Large intestine (tissue), 3 donors: ENCODE measurements around the gene H1-8. TPM values are rescaled to one million over a fixed set of nuclear protein-coding genes. Genes with fewer than 3 reads are reported as not detected.

ENCODE experiments used
- DNase-seq, 2 donors: peaks; one replicate each; pipeline versions ENCODE4 v3.0.0 to v3.0.0-alpha.2; 2013
- H3K27ac ChIP-seq: one replicate; pipeline ENCODE4 v1.5.1; 2013; ENCODE audit warnings: low read length
- H3K27me3 ChIP-seq: 2 replicates; pipeline ENCODE4 v1.6.1; 2013; ENCODE audit warnings: low read length; ENCODE audit not compliant: control insufficient read depth, insufficient read depth
- H3K36me3 ChIP-seq: 2 replicates; pipeline ENCODE4 v1.6.1; 2013; ENCODE audit warnings: low read length; ENCODE audit not compliant: control insufficient read depth, insufficient read depth
- H3K4me1 ChIP-seq: one replicate; pipeline ENCODE4 v1.6.1; 2013; ENCODE audit warnings: low read length; ENCODE audit not compliant: control insufficient read depth, insufficient read depth
- H3K4me3 ChIP-seq: one replicate; pipeline ENCODE4 v1.5.1; 2013; ENCODE audit warnings: low read length
- H3K9me3 ChIP-seq: one replicate; pipeline ENCODE4 v1.6.1; 2013; ENCODE audit warnings: mild to moderate bottlenecking, low read depth, low read length, moderate library complexity; ENCODE audit not compliant: control insufficient read depth
- WGBS: methylation state at CpG from one replicate; pipeline ENCODE4 v1.1.5; 2013; ENCODE audit warnings: low lambda C conversion rate; ENCODE audit not compliant: insufficient coverage; 5-methylcytosine and 5-hydroxymethylcytosine counted together
- polyA plus RNA-seq: library from polyadenylated mRNA; unstranded; fragments of 120-200 nt; gene quantifications from one replicate; pipeline ENCODE4 v1.2.1, GENCODE V29; 2013

Gene H1-8
- polyA plus RNA-seq, 1 donor: not detected

- WGBS: no CpG with 5 or more reads among the region's 19 CpGs
- no peak overlapping the region for H3K27ac ChIP-seq
- peak in 1 of 2 donors; percentile 31 for DNase-seq
- H3K9me3 ChIP-seq: no peaks in the 10 kb centered on the region
- H3K4me3 ChIP-seq: no peak overlapping the region
- no peaks in the 10 kb centered on the region for H3K36me3 ChIP-seq
- no peaks in the 10 kb centered on the region for H3K4me1 ChIP-seq
- H3K27me3 ChIP-seq: no peaks in the 10 kb centered on the region
These were observed 5.4 kb downstream of the H1-8 start for GRCh38 chr3:129548104-129548965.

- WGBS: no CpG with 5 or more reads among the region's 18 CpGs
- Histone ChIP-seq H3K4me1 (no peaks in the 10 kb centered on the region), H3K27me3 (no peaks in the 10 kb centered on the region), H3K9me3 (no peaks in the 10 kb centered on the region), H3K4me3 (no peak overlapping the region), H3K36me3 (no peaks in the 10 kb centered on the region), H3K27ac (no peak overlapping the region)
- no peak for DNase-seq
These were observed 6.2 kb downstream of the H1-8 start for GRCh38 chr3:129549006-129549800.

- no CpG with 5 or more reads among the region's 3 CpGs for WGBS
- no peak for DNase-seq
- no peak overlapping the region for H3K4me3 ChIP-seq
- H3K4me1 ChIP-seq: no peaks in the 10 kb centered on the region
- no peaks in the 10 kb centered on the region for H3K27me3 ChIP-seq
- no peaks in the 10 kb centered on the region for H3K9me3 ChIP-seq
- no peak overlapping the region for H3K27ac ChIP-seq
- no peaks in the 10 kb centered on the region for H3K36me3 ChIP-seq
These were observed 6.8 kb downstream of the H1-8 start for GRCh38 chr3:129549805-129550204.

- DNase-seq: no peak
- Histone ChIP-seq H3K4me3 (no peak overlapping the region), H3K36me3 (peaks cover 6% of the 10 kb centered on the region), H3K27ac (no peak overlapping the region), H3K27me3 (no peaks in the 10 kb centered on the region), H3K9me3 (no peaks in the 10 kb centered on the region), H3K4me1 (no peaks in the 10 kb centered on the region)
- no CpG with 5 or more reads among the region's 10 CpGs for WGBS
These were observed 9.5 kb downstream of the H1-8 start for GRCh38 chr3:129552287-129553050.

GRCh38 chr3:129553171-129553570 lies 10.2 kb downstream of the H1-8 start:
- peaks cover 6% of the 10 kb centered on the region for H3K36me3 ChIP-seq
- WGBS: no CpG with 5 or more reads among the region's 6 CpGs
- H3K4me3 ChIP-seq: no peak overlapping the region
- no peaks in the 10 kb centered on the region for H3K9me3 ChIP-seq
- DNase-seq: no peak
- H3K27ac ChIP-seq: no peak overlapping the region
- no peaks in the 10 kb centered on the region for H3K27me3 ChIP-seq
- H3K4me1 ChIP-seq: no peaks in the 10 kb centered on the region

DNA sequence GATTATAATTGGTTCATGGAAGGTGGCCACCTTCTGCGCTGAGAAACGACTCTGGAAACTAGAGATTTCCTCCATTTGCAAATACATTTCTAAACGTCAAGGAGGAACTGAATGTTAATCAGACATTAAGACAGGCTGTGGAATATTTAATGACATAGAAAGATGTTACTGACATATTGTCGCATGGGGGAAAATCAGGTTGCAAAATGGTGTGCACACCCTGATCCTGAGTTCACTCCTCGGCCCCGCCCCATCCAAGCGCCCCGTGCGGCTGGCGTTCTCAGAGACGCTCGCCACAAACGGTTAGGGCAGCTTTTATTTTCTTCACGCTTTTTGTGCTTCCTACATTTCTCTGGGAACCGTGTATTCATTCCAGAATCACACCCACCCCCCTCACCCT lies 10.7 kb downstream of the H1-8 start:
- Histone ChIP-seq H3K27ac (no peak overlapping the region), H3K4me3 (no peak overlapping the region), H3K4me1 (no peaks in the 10 kb centered on the region), H3K9me3 (no peaks in the 10 kb centered on the region), H3K27me3 (no peaks in the 10 kb centered on the region), H3K36me3 (peaks cover 8% of the 10 kb centered on the region)
- no peak for DNase-seq
- WGBS: no CpG with 5 or more reads among the region's 15 CpGs

DNA sequence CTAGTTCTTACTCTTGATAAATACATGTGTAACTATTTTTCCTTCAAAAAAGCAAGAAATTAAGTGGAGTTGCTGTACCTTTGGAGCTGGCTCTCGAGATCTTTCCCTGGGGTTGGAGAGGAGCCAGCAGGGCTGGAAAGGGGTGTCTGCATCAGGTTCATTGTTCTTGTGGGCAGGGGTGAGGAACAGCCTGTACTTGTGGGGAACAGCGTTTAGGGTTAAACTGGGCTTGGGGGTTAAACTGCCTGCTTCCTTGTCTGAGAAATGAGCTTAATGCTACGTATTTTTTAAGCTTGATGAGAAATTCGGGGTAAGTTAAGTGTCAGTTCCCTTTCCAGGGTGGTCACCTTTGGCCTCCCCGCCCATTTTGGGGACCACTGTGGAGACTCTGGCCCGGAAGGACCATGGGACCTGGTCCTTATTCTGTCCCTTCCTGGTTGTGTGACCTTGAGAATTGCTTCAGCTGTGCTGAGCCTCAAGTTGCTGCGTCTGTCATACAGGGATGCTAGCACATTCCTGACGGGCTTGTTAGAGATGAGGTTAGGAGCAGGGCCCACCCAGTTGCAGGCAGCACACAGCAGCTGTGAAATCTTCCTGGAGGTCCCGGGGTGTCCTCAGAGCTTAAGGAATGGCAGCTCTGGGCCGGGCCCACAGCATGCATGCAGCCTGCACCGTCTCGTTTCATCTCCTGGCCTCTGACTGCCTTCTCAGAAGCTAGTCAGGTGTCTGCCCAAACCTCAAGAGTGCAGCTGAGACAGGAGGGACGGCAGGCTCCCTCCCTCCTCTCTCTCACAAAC lies 11.6 kb downstream of the H1-8 start:
- no peaks in the 10 kb centered on the region for H3K9me3 ChIP-seq
- no peaks in the 10 kb centered on the region for H3K27me3 ChIP-seq
- no peak overlapping the region for H3K4me3 ChIP-seq
- H3K4me1 ChIP-seq: no peaks in the 10 kb centered on the region
- no peak overlapping the region for H3K27ac ChIP-seq
- no CpG with 5 or more reads among the region's 13 CpGs for WGBS
- no peak for DNase-seq
- H3K36me3 ChIP-seq: peaks cover 12% of the 10 kb centered on the region

GRCh38 chr3:129555153-129555550 lies 12.2 kb downstream of the H1-8 start:
- Histone ChIP-seq H3K4me3 (no peak overlapping the region), H3K27me3 (no peaks in the 10 kb centered on the region), H3K36me3 (peaks cover 12% of the 10 kb centered on the region), H3K4me1 (peaks cover 4% of the 10 kb centered on the region), H3K27ac (no peak overlapping the region), H3K9me3 (no peaks in the 10 kb centered on the region)
- no peak for DNase-seq
- WGBS: no CpG with 5 or more reads among the region's 15 CpGs

GRCh38 chr3:129555616-129556357 lies 12.8 kb downstream of the H1-8 start:
- no peak for DNase-seq
- no peaks in the 10 kb centered on the region for H3K9me3 ChIP-seq
- H3K27me3 ChIP-seq: no peaks in the 10 kb centered on the region
- no peak overlapping the region for H3K27ac ChIP-seq
- no CpG with 5 or more reads among the region's 18 CpGs for WGBS
- H3K4me1 ChIP-seq: peaks cover 9% of the 10 kb centered on the region
- peaks cover 12% of the 10 kb centered on the region for H3K36me3 ChIP-seq
- H3K4me3 ChIP-seq: no peak overlapping the region
